Activated CD8-positive, alpha-beta memory T cell treated with anti-CD3 and anti-CD28 coated beads, Interleukin-2, amount 50 U/mL, for 1 hour (primary cell): ENCODE results near the gene MYO3B.

Experiments
- DNase-seq: peaks from one replicate; pipeline ENCODE4 v3.0.0-alpha.2; 2020; ENCODE audit errors: extremely low read depth

MYO3B gene

GRCh38 chr2:170695521-170696410, 517.8 kb downstream of the MYO3B start:
- no peak for DNase-seq

GRCh38 chr2:170696948-170697347, 519.0 kb downstream of the MYO3B start:
- no peak for DNase-seq

GRCh38 chr2:170701011-170701410, 523.1 kb downstream of the MYO3B start:
- no peak for DNase-seq

GRCh38 chr2:170703776-170704476, 526.0 kb downstream of the MYO3B start:
- no peak for DNase-seq
